GM12864 (cell line): ENCODE measurements around the gene LENEP.

ENCODE experiments used
- DNase-seq: peaks from one replicate; pipeline ENCODE4 v3.0.0-alpha.2; 2011; ENCODE audit warnings: low read depth
- H3K4me3 ChIP-seq: 2 replicates; pipeline ENCODE4 v1.5.1; 2011; ENCODE audit warnings: mild to moderate bottlenecking, low read depth, low read length, control low read depth
- CTCF ChIP-seq: IDR thresholded peaks from 2 replicates; pipeline ENCODE4 v1.5.1; 2011; ENCODE audit warnings: low read depth, mild to moderate bottlenecking, moderate library complexity, low read length, control low read depth, inconsistent platforms; ENCODE audit errors: missing control alignments

LENEP gene

GRCh38 chr1:154967331-154967950 is 25.9 kb upstream of the LENEP start:
- no peak overlapping the region for H3K4me3 ChIP-seq
- no peak for DNase-seq
- no peak for TF ChIP-seq CTCF

GRCh38 chr1:154968731-154969130 is 24.7 kb upstream of the LENEP start:
- DNase-seq, result no peak
- TF ChIP-seq CTCF, result no peak
- H3K4me3 ChIP-seq, result no peak overlapping the region

GRCh38 chr1:154969246-154969645 is 24.1 kb upstream of the LENEP start:
- H3K4me3 ChIP-seq, result no peak overlapping the region; the same call in 1 of the 2 replicates
- no peak for DNase-seq
- no peak for TF ChIP-seq CTCF

- no peak for DNase-seq
- H3K4me3 ChIP-seq, result peak overlapping the region; percentile 13; the same call in 1 of the 2 replicates
- TF ChIP-seq CTCF, result no peak
Measured at GRCh38 chr1:154969860-154970452, 23.4 kb upstream of the LENEP start.

GRCh38 chr1:154970631-154971340 is 22.6 kb upstream of the LENEP start, which contains the start of gene SHC1:
SHC1 (minus strand) TSS chr1:154970747; CDS start chr1:154970526, 221 bp downstream.
- peak; percentile 45 for DNase-seq
- no peak for TF ChIP-seq CTCF
- H3K4me3 ChIP-seq, result peak within 1 kb of the TSS; percentile 22

GRCh38 chr1:154971341-154971998 is 21.9 kb upstream of the LENEP start:
- H3K4me3 ChIP-seq, result no peak overlapping the region; the same call in 1 of the 2 replicates
- DNase-seq, result no peak
- no peak for TF ChIP-seq CTCF
